ENCODE results near the gene EFS.

DNA sequence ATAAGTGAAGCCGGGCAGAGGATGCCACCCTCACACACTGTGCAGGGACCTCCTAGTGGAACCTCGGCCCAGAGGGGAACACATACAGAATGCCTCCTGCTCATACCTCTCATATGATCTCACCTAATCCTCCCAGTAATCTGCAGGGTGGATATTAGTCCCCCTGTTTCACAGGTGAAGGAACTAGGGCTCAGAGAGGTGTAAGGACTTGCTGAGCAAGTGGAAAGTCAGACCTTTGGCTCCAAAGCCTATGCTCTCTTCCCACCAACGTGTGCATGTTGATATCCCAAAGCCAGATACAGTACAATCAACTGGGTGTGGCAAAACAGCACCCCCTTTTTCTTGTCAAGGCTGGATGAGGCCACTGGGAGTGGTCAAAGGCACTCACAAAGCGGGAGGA is 38.9 kb upstream of the EFS start:
- TF ChIP-seq, protein P1, sequence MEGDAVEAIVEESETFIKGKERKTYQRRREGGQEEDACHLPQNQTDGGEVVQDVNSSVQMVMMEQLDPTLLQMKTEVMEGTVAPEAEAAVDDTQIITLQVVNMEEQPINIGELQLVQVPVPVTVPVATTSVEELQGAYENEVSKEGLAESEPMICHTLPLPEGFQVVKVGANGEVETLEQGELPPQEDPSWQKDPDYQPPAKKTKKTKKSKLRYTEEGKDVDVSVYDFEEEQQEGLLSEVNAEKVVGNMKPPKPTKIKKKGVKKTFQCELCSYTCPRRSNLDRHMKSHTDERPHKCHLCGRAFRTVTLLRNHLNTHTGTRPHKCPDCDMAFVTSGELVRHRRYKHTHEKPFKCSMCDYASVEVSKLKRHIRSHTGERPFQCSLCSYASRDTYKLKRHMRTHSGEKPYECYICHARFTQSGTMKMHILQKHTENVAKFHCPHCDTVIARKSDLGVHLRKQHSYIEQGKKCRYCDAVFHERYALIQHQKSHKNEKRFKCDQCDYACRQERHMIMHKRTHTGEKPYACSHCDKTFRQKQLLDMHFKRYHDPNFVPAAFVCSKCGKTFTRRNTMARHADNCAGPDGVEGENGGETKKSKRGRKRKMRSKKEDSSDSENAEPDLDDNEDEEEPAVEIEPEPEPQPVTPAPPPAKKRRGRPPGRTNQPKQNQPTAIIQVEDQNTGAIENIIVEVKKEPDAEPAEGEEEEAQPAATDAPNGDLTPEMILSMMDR (conservative IDR thresholded peaks at IDR 0.05; ENCODE audit: low read depth, low read length): no peak
- TF ChIP-seq EZH2 (IDR thresholded peaks at IDR 0.05; ENCODE audit: low read length, unreplicated experiment) (no peak), EZH2phosphoT487 (IDR thresholded peaks at IDR 0.05; ENCODE audit: borderline replicate concordance, low read length) (no peak)
